T-helper 1 cell treated with Interleukin-12 subunit alpha and Interleukin-12 subunit beta and Interleukin-4 antibody, amounts not matched to agents 30 μg/mL and 1 μg/mL, for 36 hours (primary cell): ENCODE measurements around the gene DEPDC1.

Source experiments
- H3K27ac Mint-ChIP-seq: one replicate; pipeline ENCODE4 v1.8.0; 2021; ENCODE audit warnings: mild to moderate bottlenecking, mixed read lengths
- H3K27me3 Mint-ChIP-seq: one replicate; pipeline ENCODE4 v1.8.0; 2021; ENCODE audit warnings: low read depth, mixed read lengths
- H3K36me3 Mint-ChIP-seq: one replicate; pipeline ENCODE4 v1.8.0; 2021; ENCODE audit warnings: low read depth, mixed read lengths
- H3K4me1 Mint-ChIP-seq: one replicate; pipeline ENCODE4 v1.8.0; 2021; ENCODE audit warnings: low read depth, mixed read lengths
- H3K4me3 Mint-ChIP-seq: one replicate; pipeline ENCODE4 v1.8.0; 2021; ENCODE audit warnings: mild to moderate bottlenecking, moderate library complexity, mixed read lengths
- H3K9me3 Mint-ChIP-seq: one replicate; pipeline ENCODE4 v1.8.0; 2021; ENCODE audit warnings: mixed read lengths

DEPDC1 gene

DNA sequence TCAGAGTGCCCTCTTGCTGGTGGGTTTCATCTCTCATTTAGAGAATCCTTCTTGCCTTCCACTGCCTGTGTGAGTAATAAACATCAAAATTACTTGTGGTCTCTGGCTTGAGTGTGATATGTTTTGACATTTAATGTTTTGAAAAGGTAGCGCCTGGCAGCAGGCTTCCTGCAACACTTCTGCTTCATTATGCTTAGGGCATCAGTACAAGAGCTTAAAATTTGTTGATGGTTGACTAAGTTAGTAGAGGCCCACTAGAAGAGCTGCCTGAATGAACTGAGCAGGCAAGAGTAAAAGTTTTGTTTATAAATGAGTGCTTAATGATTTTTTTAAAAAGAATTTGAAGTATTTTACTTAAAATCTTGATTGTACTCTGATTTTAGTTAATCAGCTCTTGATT, 40.7 kb downstream of the DEPDC1 start:
- Mint-ChIP-seq H3K27ac (no peak overlapping the region), H3K4me1 (no peaks in the 10 kb centered on the region), H3K27me3 (no peaks in the 10 kb centered on the region), H3K9me3 (no peaks in the 10 kb centered on the region), H3K36me3 (no peaks in the 10 kb centered on the region), H3K4me3 (no peak overlapping the region)

DNA sequence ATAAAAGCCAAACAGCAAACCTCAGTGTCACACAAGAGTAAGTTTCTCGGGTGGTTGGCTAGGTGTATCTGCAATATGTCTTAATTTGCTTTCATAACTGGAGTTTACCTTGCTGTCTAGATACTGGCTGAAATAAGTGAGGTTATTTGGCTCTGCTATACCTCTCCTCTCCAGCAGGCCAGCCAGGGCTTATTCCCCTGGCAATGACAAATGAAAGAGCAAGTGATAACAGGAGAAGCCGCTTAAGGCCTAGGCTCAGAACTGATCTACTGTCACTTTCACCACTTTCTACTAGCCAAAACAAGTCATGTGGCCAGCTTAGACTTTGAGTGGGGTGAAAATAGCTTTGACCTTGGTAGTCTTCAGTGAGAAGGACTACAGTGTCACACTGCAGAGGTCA, 42.3 kb downstream of the DEPDC1 start:
- Mint-ChIP-seq H3K4me3 (no peak overlapping the region), H3K36me3 (no peaks in the 10 kb centered on the region), H3K9me3 (no peaks in the 10 kb centered on the region), H3K4me1 (no peaks in the 10 kb centered on the region), H3K27me3 (no peaks in the 10 kb centered on the region), H3K27ac (no peak overlapping the region)

- no peak overlapping the region for H3K27ac Mint-ChIP-seq
- no peaks in the 10 kb centered on the region for H3K36me3 Mint-ChIP-seq
- no peak overlapping the region for H3K4me3 Mint-ChIP-seq
- H3K4me1 Mint-ChIP-seq: no peaks in the 10 kb centered on the region
- H3K27me3 Mint-ChIP-seq: no peaks in the 10 kb centered on the region
- H3K9me3 Mint-ChIP-seq: no peaks in the 10 kb centered on the region
Observed at GRCh38 chr1:68453060-68453670, 43.7 kb downstream of the DEPDC1 start.

DNA sequence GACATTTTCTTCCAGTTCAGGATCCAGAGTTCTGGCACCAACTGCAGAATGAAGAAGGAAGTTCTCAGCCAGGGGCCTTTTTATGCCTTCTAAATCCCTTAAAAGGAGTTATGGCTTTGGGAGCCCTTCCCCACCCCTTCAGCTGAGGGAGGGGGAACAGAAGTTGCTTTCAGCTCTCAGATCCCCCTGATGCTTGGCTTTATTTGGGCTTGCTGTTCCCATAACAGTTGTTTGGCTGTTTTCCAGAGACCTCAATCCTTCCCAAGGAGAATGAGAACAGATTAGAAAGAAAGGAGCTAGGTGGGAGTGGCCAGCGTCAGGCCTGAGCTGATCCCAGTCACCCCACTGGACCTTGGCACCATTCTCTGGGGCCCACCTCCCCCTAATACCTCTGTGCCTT, 47.0 kb downstream of the DEPDC1 start, which contains the start of gene RPE65:
Gene RPE65 (minus strand): TSS at position 54 of the 400 bp plus-strand sequence. CDS start 49 bp downstream, at position 5.
- H3K4me1 Mint-ChIP-seq: no peaks in the 10 kb centered on the region
- H3K4me3 Mint-ChIP-seq: no peak within 1 kb of the TSS
- no peaks in the 10 kb centered on the region for H3K9me3 Mint-ChIP-seq
- H3K36me3 Mint-ChIP-seq: no peaks in the 10 kb centered on the region
- no peak within 1 kb of the TSS for H3K27ac Mint-ChIP-seq
- no peaks in the 10 kb centered on the region for H3K27me3 Mint-ChIP-seq

DNA sequence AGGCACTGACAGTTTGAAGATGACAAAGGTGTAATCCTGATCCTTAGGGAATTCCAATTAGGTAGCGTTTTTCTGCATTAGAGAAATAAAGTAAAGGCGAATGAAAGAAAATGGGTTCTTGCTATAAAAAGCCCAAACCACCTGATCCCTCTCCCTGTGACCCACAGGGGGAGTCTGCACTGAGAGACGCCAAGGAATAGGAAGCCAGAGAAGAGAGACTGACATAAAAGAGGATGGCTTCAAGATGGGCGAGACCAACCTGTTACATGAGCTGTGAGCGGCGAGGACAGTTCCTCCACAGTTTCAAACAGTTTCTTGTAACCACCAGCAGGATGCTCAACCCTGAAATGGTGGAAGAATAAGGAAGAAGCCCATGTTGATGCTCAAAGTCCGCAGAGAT, 48.5 kb downstream of the DEPDC1 start:
- no peaks in the 10 kb centered on the region for H3K9me3 Mint-ChIP-seq
- no peak overlapping the region for H3K4me3 Mint-ChIP-seq
- no peak overlapping the region for H3K27ac Mint-ChIP-seq

DNA sequence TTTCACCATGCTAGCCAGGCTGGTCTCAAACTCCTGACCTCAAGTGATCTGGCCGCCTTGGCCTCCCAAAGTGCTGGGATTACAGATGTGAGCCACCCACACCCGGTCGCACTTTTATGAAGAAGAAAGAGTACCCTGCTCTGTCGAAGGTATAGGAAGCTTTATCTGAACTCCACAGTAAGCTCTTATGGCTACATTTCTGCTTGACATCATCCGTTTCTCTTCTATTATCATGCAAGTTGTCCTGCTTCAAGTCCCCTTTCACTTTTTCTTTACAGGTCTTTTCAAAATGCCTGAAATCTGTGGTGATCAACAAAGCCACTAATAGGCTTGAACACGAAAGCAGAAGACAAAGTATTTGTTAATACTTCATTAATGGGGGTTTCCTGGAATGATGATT, 51.2 kb downstream of the DEPDC1 start:
- H3K27me3 Mint-ChIP-seq: no peaks in the 10 kb centered on the region
- H3K4me3 Mint-ChIP-seq: no peak overlapping the region
- no peaks in the 10 kb centered on the region for H3K36me3 Mint-ChIP-seq
- no peak overlapping the region for H3K27ac Mint-ChIP-seq
- H3K9me3 Mint-ChIP-seq: no peaks in the 10 kb centered on the region
- H3K4me1 Mint-ChIP-seq: no peaks in the 10 kb centered on the region

More for the DNA sequence above, 48.5 kb downstream of the DEPDC1 start:
- H3K36me3 Mint-ChIP-seq: no peaks in the 10 kb centered on the region
- H3K27me3 Mint-ChIP-seq: no peaks in the 10 kb centered on the region
- H3K4me1 Mint-ChIP-seq: no peaks in the 10 kb centered on the region

GRCh38 chr1:68442822-68443556, 53.9 kb downstream of the DEPDC1 start:
- no peaks in the 10 kb centered on the region for H3K36me3 Mint-ChIP-seq
- H3K4me1 Mint-ChIP-seq: no peaks in the 10 kb centered on the region

GRCh38 chr1:68442006-68442405, 54.9 kb downstream of the DEPDC1 start:
- Mint-ChIP-seq H3K4me1 (no peaks in the 10 kb centered on the region), H3K9me3 (no peaks in the 10 kb centered on the region), H3K36me3 (no peaks in the 10 kb centered on the region), H3K4me3 (no peak overlapping the region), H3K27ac (no peak overlapping the region), H3K27me3 (no peaks in the 10 kb centered on the region)

More at GRCh38 chr1:68442822-68443556, 53.9 kb downstream of the DEPDC1 start:
- Mint-ChIP-seq H3K27ac (no peak overlapping the region), H3K27me3 (no peaks in the 10 kb centered on the region), H3K9me3 (no peaks in the 10 kb centered on the region), H3K4me3 (no peak overlapping the region)

GRCh38 chr1:68438310-68438709, 58.6 kb downstream of the DEPDC1 start:
- H3K27me3 Mint-ChIP-seq: no peaks in the 10 kb centered on the region
- no peaks in the 10 kb centered on the region for H3K9me3 Mint-ChIP-seq
- H3K4me1 Mint-ChIP-seq: no peaks in the 10 kb centered on the region
- no peaks in the 10 kb centered on the region for H3K36me3 Mint-ChIP-seq
- no peak overlapping the region for H3K27ac Mint-ChIP-seq
- no peak overlapping the region for H3K4me3 Mint-ChIP-seq

GRCh38 chr1:68433395-68433794, 63.5 kb downstream of the DEPDC1 start:
- Mint-ChIP-seq H3K36me3 (no peaks in the 10 kb centered on the region), H3K27me3 (no peaks in the 10 kb centered on the region), H3K9me3 (no peaks in the 10 kb centered on the region), H3K4me1 (no peaks in the 10 kb centered on the region), H3K4me3 (no peak overlapping the region), H3K27ac (no peak overlapping the region)

DNA sequence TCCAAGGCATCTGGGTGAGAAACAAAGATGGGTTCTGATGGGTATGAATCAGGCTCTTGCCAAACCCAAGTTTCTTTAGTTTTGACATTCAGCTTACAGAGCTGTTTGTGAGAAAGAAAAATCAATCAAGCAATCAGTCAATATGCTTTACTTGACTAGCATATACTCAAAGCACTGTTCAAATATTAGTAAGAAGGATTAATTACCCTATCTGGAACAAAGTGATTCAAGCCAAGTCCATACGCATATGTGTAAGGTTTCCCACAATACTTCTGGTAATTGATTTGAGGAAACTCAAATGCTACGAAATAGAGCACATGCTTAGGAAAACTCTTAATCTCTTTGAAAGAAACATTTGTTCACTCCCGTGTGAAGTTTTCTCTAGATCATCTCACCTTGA, 65.8 kb downstream of the DEPDC1 start:
- H3K4me3 Mint-ChIP-seq: no peak overlapping the region
- no peaks in the 10 kb centered on the region for H3K4me1 Mint-ChIP-seq
- no peak overlapping the region for H3K27ac Mint-ChIP-seq
- H3K36me3 Mint-ChIP-seq: no peaks in the 10 kb centered on the region
- H3K9me3 Mint-ChIP-seq: no peaks in the 10 kb centered on the region
- H3K27me3 Mint-ChIP-seq: no peaks in the 10 kb centered on the region

- Mint-ChIP-seq H3K36me3 (no peaks in the 10 kb centered on the region), H3K4me3 (no peak overlapping the region), H3K27me3 (no peaks in the 10 kb centered on the region), H3K27ac (no peak overlapping the region), H3K9me3 (no peaks in the 10 kb centered on the region), H3K4me1 (no peaks in the 10 kb centered on the region)
Observed at GRCh38 chr1:68429233-68429808, 67.6 kb downstream of the DEPDC1 start.

- H3K4me3 Mint-ChIP-seq: no peak overlapping the region
- no peaks in the 10 kb centered on the region for H3K9me3 Mint-ChIP-seq
- no peaks in the 10 kb centered on the region for H3K36me3 Mint-ChIP-seq
- H3K4me1 Mint-ChIP-seq: no peaks in the 10 kb centered on the region
- no peak overlapping the region for H3K27ac Mint-ChIP-seq
- no peaks in the 10 kb centered on the region for H3K27me3 Mint-ChIP-seq
Observed at GRCh38 chr1:68426594-68426993, 70.3 kb downstream of the DEPDC1 start.
